GM21526 (cell line): ENCODE data around the gene EVL.
A peak's percentile ranks its signal among the peaks of the same experiment; 100 is the strongest.

ENCODE experiments used
- ATAC-seq: cut with Tn5 transposase; IDR thresholded peaks from one replicate; pipeline ENCODE4 v1.9.1; 2021; ENCODE audit warnings: moderate library complexity; ENCODE audit not compliant: unreplicated experiment, low FRiP score

The EVL gene

GRCh38 chr14:100037353-100037752 is 27.9 kb upstream of the EVL start:
- no peak for ATAC-seq

- ATAC-seq: no peak
Observed at GRCh38 chr14:100038065-100038464, 27.2 kb upstream of the EVL start.

- ATAC-seq: no peak
Observed at GRCh38 chr14:100039903-100040302, 25.3 kb upstream of the EVL start.

GRCh38 chr14:100041271-100041670 is 24.0 kb upstream of the EVL start:
- no peak for ATAC-seq

- ATAC-seq: no peak
Observed at GRCh38 chr14:100042286-100042685, 22.9 kb upstream of the EVL start.

GRCh38 chr14:100045642-100046344 is 19.4 kb upstream of the EVL start:
- no peak for ATAC-seq

- no peak for ATAC-seq
Observed at GRCh38 chr14:100047600-100047999, 17.6 kb upstream of the EVL start.

- ATAC-seq: no peak
Observed at GRCh38 chr14:100048786-100049185, 16.4 kb upstream of the EVL start.

- ATAC-seq: no peak
Observed at GRCh38 chr14:100049220-100049619, 16.0 kb upstream of the EVL start.

- ATAC-seq: no peak
Observed at GRCh38 chr14:100051103-100051502, 14.1 kb upstream of the EVL start.

GRCh38 chr14:100051543-100051942 is 13.7 kb upstream of the EVL start:
- no peak for ATAC-seq

GRCh38 chr14:100052819-100053218 is 12.4 kb upstream of the EVL start:
- no peak for ATAC-seq

- ATAC-seq: no peak
Observed at GRCh38 chr14:100054316-100055075, 10.7 kb upstream of the EVL start.

GRCh38 chr14:100056431-100056830 is 8.8 kb upstream of the EVL start:
- ATAC-seq: no peak

GRCh38 chr14:100056964-100057795 is 8.0 kb upstream of the EVL start:
- ATAC-seq: no peak

GRCh38 chr14:100058777-100059437 is 6.3 kb upstream of the EVL start:
- peak; percentile 72 for ATAC-seq

- no peak for ATAC-seq
Observed at GRCh38 chr14:100059438-100059781, 5.8 kb upstream of the EVL start.

GRCh38 chr14:100060760-100061159 is 4.5 kb upstream of the EVL start:
- ATAC-seq: no peak

GRCh38 chr14:100062590-100062989 is 2.6 kb upstream of the EVL start:
- ATAC-seq: no peak

- ATAC-seq: no peak
Observed at GRCh38 chr14:100063314-100063941, 1.8 kb upstream of the EVL start.
